Measurements from ENCODE around the gene RHNO1. TPM values are rescaled to one million over a fixed set of nuclear protein-coding genes. Genes with fewer than 3 reads are reported as not detected.

The RHNO1 gene
- total RNA-seq, 1 experiment from 2014 or later, result 37.7 TPM

- no TSS peak for BruUV-seq (replicated peaks)
- TF ChIP-seq REST (IDR thresholded peaks at IDR 0.05; ENCODE audit: insufficient read depth in 1 of 2, low read depth in 2 of 2, low read length in 1 of 2) (no peak), SIN3A (IDR thresholded peaks at IDR 0.05; ENCODE audit: borderline replicate concordance, insufficient read depth, low read depth, low read length) (no peak), CTCF (IDR thresholded peaks at IDR 0.05) (no peak), POLR2AphosphoS5 (IDR thresholded peaks at IDR 0.05; ENCODE audit: low read depth, low read length) (no peak), TCF7L2 (IDR thresholded peaks at IDR 0.05; ENCODE audit: low read depth, low read length) (no peak)
- Histone ChIP-seq H3K9me3 (ENCODE audit: control insufficient read depth, insufficient read depth, low read depth, low read length) (no peaks in the 10 kb centered on the region), H3K4me3 (ENCODE audit: low read depth in 2 of 2, low read length in 2 of 2) (no peak overlapping the region), H3K4me1 (ENCODE audit: control insufficient read depth, insufficient read depth, low read length) (no peaks in the 10 kb centered on the region), H3K27ac (ENCODE audit: low read length) (no peak overlapping the region), H3K36me3 (ENCODE audit: control insufficient read depth, insufficient read depth, low read length) (peaks cover 7% of the 10 kb centered on the region; the same call in 1 of the 2 replicates), H3K27me3 (ENCODE audit: control insufficient read depth, insufficient read depth, low read length) (no peaks in the 10 kb centered on the region)
- ChIA-PET CTCF (no interaction called here), POLR2A (no interaction called here)
- DNase-seq (ENCODE audit: low read depth, low spot score), result no peak
- intact Hi-C loops (cut with micrococcal nuclease; ENCODE audit: unreplicated experiment), result no loop called here
- no peak for ATAC-seq
- in situ Hi-C loops (cut with HindIII; ENCODE audit: low pct_unique_long_range_greater_than_20kb, low sequenced_read_pairs), result no loop called here
Measured at GRCh38 chr12:2919249-2919648, 42.2 kb downstream of the RHNO1 start.

- Histone ChIP-seq H3K4me3 (ENCODE audit: low read depth in 2 of 2, low read length in 2 of 2) (no peak overlapping the region), H3K27me3 (ENCODE audit: control insufficient read depth, insufficient read depth, low read length) (no peaks in the 10 kb centered on the region), H3K9me3 (ENCODE audit: control insufficient read depth, insufficient read depth, low read depth, low read length) (no peaks in the 10 kb centered on the region), H3K36me3 (ENCODE audit: control insufficient read depth, insufficient read depth, low read length) (peaks cover 7% of the 10 kb centered on the region; the same call in 1 of the 2 replicates), H3K27ac (ENCODE audit: low read length) (no peak overlapping the region), H3K4me1 (ENCODE audit: control insufficient read depth, insufficient read depth, low read length) (no peaks in the 10 kb centered on the region)
- BruUV-seq (replicated peaks), result no TSS peak
- DNase-seq (ENCODE audit: low read depth, low spot score) (no peak), ATAC-seq (no peak)
- intact Hi-C loops (cut with micrococcal nuclease; ENCODE audit: unreplicated experiment), result no loop called here
- ChIA-PET POLR2A (no interaction called here), CTCF (no interaction called here)
- TF ChIP-seq TCF7L2 (IDR thresholded peaks at IDR 0.05; ENCODE audit: low read depth, low read length) (no peak), POLR2AphosphoS5 (IDR thresholded peaks at IDR 0.05; ENCODE audit: low read depth, low read length) (no peak), REST (IDR thresholded peaks at IDR 0.05; ENCODE audit: insufficient read depth in 1 of 2, low read depth in 2 of 2, low read length in 1 of 2) (no peak), CTCF (IDR thresholded peaks at IDR 0.05) (no peak), SIN3A (IDR thresholded peaks at IDR 0.05; ENCODE audit: borderline replicate concordance, insufficient read depth, low read depth, low read length) (no peak)
- in situ Hi-C loops (cut with HindIII; ENCODE audit: low pct_unique_long_range_greater_than_20kb, low sequenced_read_pairs), result no loop called here
Measured at GRCh38 chr12:2922329-2922728, 45.3 kb downstream of the RHNO1 start.

All from Panc1 (cell line).